Colonic mucosa (tissue), 4 donors: ENCODE data around the gene JPT1. TPM values are rescaled to one million over a fixed set of nuclear protein-coding genes. Genes with fewer than 3 reads are reported as not detected.

Experiments
- DNase-seq: peaks from one replicate; pipeline ENCODE4 v3.0.0-alpha.2; 2020
- H3K27ac ChIP-seq: fragments of 200-600 bp; one replicate; pipeline ENCODE4 v1.8.0; 2021
- H3K27me3 ChIP-seq: fragments of 200-600 bp; one replicate; pipeline ENCODE4 v1.8.0; 2021
- H3K36me3 ChIP-seq: fragments of 200-600 bp; one replicate; pipeline ENCODE4 v1.8.0; 2021
- H3K4me1 ChIP-seq: fragments of 200-600 bp; one replicate; pipeline ENCODE4 v1.8.0; 2021; ENCODE audit warnings: mild to moderate bottlenecking
- H3K4me3 ChIP-seq: fragments of 200-600 bp; one replicate; pipeline ENCODE4 v1.8.0; 2021
- H3K9ac ChIP-seq, 2 donors: one replicate each; pipeline ENCODE4 v1.7.0; 2013; ENCODE audit warnings: control low read depth in 2 of 2, low read depth in 2 of 2, low read length in 2 of 2
- H3K9me3 ChIP-seq: fragments of 200-600 bp; one replicate; pipeline ENCODE4 v1.8.0; 2021
- CTCF ChIP-seq: fragments of 200-600 bp; IDR thresholded peaks from one replicate; pipeline ENCODE4 v1.8.0; 2022; ENCODE audit warnings: antibody characterized with exemption, mild to moderate bottlenecking
- intact Hi-C: fragments of 100-400 bp; cut with DNase I; formaldehyde crosslinking; loops from one replicate; pipeline ENCODE4 v1.14.1; 2022
- total RNA-seq, 2 donors: library from RNA; stranded (reverse); fragmentation: NEBNext Ultra II Directional in 1 of 2; extraction: Animal tissue kit (Norgen Biotek cat#: 25700) in 1 of 2; gene quantifications; one replicate each; pipeline ENCODE4 v1.2.1, GENCODE V29; 2021
- donor health status: healthy.
- donor health status: DM: no; HTN: no; CAD: no.
- donor health status: DM: no; HTN: no; CAD: no.

Gene JPT1
- total RNA-seq, 2 donors from 2014 or later = 227 to 367 TPM

- Histone ChIP-seq H3K9ac (peak within 1 kb of the TSS; percentile 84 to 87), H3K36me3 (no peaks in the 10 kb centered on the region), H3K9me3 (no peaks in the 10 kb centered on the region), H3K27ac (peak within 1 kb of the TSS; percentile 83), H3K4me3 (peak within 1 kb of the TSS; percentile 85), H3K4me1 (peaks cover 9% of the 10 kb centered on the region), H3K27me3 (no peaks in the 10 kb centered on the region)
- intact Hi-C loops = loop anchor here (5.0 kb wide), 3 partner anchors 37 to 93 kb away; no protein-coding TSS in a partner anchor
- peak; percentile 96 for DNase-seq
- TF ChIP-seq CTCF = no peak
These were observed 44.7 kb downstream of the JPT1 start, which contains the start of gene ARMC7 for GRCh38 chr17:75109407-75110233. Gene ARMC7, plus strand, starts transcription at chr17:75109969. Its CDS starts 320 bp downstream, at chr17:75110289.

DNA sequence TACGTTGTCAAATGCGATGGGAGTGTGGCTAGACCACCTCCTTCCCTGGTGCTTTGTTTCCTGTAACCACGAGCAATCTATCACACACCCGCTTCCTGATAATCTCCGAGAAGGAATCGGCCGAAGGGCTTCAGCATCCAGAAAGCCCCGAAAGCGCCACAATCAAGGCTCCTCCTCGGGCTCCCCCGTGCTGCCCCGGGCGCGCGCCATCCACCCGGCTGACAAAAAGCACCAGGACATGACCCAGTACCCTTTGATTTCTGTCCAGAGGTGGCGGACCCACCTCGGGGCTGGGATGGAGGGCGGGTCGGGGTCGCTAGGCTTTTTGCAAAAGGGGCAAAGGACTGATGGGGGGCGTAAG, 45.3 kb downstream of the JPT1 start:
- Histone ChIP-seq H3K9me3 (no peaks in the 10 kb centered on the region), H3K27me3 (no peaks in the 10 kb centered on the region), H3K4me1 (peaks cover 9% of the 10 kb centered on the region), H3K9ac (peak overlapping the region; percentile 84 to 87), H3K4me3 (peak overlapping the region; percentile 85), H3K36me3 (no peaks in the 10 kb centered on the region), H3K27ac (peak overlapping the region; percentile 83)
- DNase-seq = no peak
- intact Hi-C loops = loop anchor here (5.0 kb wide), 1 partner anchor 37 kb away; no protein-coding TSS in a partner anchor
- no peak for TF ChIP-seq CTCF

GRCh38 chr17:75108193-75108592, 46.1 kb downstream of the JPT1 start:
- H3K36me3 ChIP-seq = no peaks in the 10 kb centered on the region
- peaks cover 9% of the 10 kb centered on the region for H3K4me1 ChIP-seq
- intact Hi-C loops = loop anchor here (5.0 kb wide), 1 partner anchor 36 kb away; no protein-coding TSS in a partner anchor
- H3K9ac ChIP-seq = no peak overlapping the region
- H3K9me3 ChIP-seq = no peaks in the 10 kb centered on the region
- no peak overlapping the region for H3K27ac ChIP-seq
- no peak overlapping the region for H3K4me3 ChIP-seq
- no peak for TF ChIP-seq CTCF
- DNase-seq = no peak
- H3K27me3 ChIP-seq = no peaks in the 10 kb centered on the region

DNA sequence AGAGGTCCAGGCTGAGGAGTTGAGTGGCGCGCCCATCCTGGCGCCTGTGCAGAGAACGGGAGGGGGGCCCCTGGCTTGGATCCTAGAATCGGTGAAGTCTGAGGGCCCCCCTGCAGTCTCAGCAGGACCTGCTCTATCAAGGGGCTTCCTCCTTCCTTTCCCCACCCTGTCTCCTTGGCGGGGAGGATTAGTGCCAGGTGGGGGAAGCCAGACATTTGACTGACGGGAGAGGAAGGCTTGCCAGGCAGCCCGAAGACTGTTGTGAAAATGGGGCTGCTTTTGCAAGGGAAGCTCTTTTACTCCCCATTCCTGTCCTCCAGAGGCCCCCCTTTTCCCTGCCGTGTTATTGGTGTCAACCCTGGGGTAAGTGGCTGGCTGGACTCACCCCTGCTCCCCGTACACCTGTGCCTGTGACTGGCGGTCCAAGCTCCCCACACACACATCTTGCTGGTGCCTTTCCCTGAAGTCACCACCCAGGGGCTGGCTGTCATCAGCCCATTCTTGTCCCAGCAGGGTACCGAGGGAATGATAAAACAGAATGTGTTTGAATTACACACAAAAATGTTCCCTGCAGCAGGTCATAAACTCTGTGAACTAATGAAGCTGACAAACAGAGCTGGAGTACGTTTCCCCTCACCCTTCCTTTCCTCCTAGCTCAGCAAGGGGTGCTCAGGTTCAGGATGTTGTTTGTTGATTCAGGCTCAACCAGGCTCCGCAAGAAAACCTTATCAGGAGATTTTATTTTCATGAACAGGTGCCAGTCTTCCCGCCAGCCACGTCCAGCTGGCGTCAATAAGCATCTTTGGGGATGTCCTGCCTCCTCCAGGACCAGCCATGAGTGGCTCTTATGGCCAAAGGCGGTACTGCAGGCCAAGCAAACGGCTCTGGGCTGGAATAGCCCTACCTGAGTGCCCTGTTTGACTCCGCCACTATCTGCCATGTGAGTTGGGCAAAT, 48.9 kb downstream of the JPT1 start:
- H3K27ac ChIP-seq = no peak overlapping the region
- TF ChIP-seq CTCF = peak; percentile 80
- H3K27me3 ChIP-seq = no peaks in the 10 kb centered on the region
- intact Hi-C loops = loop anchor here (5.0 kb wide), 1 partner anchor 33 kb away; no protein-coding TSS in a partner anchor
- DNase-seq = peak; percentile 77
- no peaks in the 10 kb centered on the region for H3K4me1 ChIP-seq
- no peak overlapping the region for H3K4me3 ChIP-seq
- H3K36me3 ChIP-seq = no peaks in the 10 kb centered on the region
- H3K9ac ChIP-seq = no peak overlapping the region
- H3K9me3 ChIP-seq = no peaks in the 10 kb centered on the region
